GM21390 (cell line): ENCODE measurements around the gene CKAP2L.

ENCODE experiments used
- ATAC-seq: cut with Tn5 transposase; IDR thresholded peaks from one replicate; pipeline ENCODE4 v1.9.1; 2021; ENCODE audit not compliant: unreplicated experiment

The CKAP2L gene

DNA sequence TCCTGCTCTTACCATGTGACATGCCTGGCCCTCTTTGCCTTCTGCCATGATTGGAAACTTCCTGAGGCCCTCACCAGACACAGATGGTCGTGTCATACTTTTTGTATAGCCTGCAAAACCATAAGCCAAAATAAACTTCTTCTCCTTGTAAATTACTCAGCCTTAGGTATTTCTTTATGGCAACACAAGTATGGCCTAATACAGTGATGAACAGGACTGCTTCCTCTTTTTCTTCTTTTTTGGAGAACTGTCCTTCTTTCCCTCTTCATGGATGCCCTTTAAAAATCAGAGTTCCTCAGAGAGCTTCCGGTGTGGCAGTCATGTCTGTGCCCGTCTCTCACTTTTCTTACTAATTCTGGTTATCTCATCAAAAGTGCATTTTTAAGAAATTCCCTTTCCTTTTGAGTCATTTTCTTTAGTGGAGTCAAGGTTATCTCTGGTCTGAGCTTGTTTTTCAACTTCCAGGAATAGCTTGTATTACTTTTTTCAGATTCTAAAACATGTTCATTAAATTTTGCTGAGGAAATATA lies 29.1 kb upstream of the CKAP2L start:
- ATAC-seq, result no peak

DNA sequence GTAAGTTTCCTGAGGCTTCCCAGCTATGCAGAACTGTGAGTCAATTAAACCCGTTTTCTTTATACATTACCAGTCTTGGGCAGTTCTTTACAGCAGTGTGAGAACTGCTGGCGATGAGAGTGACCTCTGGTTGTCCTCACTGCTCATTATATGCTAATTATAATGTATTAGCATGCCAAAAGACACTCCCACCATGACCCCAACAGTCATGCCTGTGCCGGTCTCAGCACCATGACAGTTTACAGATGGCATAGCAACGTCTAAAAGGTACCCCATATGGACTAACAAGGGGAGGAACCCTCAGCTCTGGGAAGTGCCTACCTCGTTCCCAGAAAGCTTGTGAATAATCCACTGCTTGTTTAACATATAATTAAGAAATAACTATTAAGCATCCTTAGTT lies 28.0 kb upstream of the CKAP2L start:
- no peak for ATAC-seq

DNA sequence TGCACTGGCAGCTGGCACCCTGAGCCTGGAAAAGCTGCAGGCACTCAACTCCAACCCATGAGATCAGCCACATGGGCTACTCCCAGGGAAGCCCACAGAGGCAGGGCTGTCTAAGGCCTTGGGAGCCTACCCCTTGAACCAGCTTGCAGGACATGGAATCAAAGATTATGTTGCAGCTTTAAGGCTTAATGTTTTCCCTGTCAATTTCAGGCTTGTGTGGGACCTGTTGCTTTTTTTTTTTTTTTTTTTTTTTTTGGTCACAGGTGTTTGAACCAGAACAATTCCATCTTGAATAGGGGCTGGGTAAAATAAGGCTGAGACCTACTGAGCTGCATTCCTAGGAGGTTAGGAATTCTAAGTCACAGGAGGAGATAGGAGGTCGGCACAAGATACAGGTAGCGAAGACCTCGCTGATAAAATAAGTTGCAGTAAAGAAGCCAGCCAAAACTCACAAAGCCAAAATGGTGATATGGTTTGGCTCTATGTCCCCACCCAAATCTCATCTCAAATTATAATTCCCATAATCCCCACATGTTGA lies 27.4 kb upstream of the CKAP2L start:
- no peak for ATAC-seq

DNA sequence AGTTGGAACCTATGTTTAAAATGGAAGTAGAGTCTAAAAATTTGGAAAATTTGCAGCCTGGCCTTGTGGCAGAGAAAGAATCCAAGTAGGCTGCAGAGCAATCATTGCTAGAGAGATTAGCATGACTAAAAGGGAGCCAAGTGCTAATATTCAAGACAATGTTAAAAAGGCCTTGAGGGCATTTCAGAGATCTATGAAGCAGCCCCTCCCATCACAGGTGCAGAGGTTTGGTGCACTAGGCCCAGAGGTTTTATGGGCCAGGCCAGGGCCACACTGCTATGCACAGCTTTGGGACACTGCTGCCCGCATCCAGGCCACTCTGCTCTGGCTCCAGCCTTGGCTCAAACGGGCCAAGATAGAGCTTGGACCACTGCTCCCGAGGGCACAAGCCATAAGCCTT lies 26.6 kb upstream of the CKAP2L start:
- no peak for ATAC-seq

DNA sequence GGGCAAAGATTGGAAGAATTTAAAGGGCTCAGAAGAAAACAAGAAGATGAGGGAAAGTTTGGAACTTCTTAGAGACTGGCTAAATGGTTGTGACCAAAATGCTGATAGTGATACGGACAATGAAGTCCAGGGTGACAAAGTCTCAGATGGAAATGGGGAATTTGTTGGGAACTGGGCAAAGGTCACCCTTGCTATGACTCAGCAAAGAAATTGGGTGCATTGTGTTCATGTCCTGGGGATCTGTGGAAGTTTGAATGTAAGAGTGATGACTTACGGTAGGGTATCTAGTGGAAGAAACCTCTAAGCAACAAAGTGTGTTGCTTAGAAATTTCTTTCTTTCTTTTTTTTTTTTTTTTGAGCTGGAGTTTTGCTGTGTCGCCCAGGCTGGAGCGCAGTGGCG lies 25.9 kb upstream of the CKAP2L start:
- no peak for ATAC-seq

DNA sequence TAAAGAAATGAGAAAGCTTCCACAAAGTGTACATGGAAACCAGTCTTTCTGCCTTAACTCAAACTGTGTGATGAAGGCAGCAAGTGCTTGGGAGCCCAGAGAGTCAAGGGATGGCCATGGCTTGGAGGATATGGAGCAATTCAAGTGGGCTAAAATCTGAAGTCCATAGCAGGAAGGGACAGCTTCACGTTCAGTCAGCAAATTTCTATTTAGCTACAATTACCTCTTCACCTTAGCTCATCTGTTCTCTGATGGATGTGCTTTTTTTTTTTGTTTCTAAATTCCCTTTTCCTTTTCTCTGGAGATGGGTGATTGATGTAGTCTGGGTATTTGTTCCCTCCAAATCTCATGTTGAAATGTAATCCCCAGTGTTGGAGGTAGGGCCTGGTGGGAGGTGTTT lies 24.8 kb upstream of the CKAP2L start:
- no peak for ATAC-seq

DNA sequence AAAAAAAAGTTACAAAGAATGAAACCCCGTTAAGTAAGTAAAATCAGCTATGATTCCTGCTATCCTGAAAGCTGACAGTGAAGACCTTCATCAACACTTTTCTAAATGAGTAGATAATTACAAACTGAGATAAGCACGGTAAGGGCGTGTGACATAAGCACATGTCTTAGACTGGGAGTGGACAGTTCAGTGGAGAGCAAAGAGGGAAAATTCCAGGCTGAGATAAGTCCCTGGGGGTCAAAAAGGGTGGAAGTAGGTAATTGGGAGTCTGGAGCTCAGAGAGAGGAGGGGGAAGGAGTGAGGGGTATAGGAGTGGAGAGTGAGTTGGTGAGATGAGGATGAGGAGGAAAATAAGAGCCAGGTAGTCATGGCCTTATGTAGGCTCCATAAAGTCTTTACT lies 24.2 kb upstream of the CKAP2L start:
- no peak for ATAC-seq

DNA sequence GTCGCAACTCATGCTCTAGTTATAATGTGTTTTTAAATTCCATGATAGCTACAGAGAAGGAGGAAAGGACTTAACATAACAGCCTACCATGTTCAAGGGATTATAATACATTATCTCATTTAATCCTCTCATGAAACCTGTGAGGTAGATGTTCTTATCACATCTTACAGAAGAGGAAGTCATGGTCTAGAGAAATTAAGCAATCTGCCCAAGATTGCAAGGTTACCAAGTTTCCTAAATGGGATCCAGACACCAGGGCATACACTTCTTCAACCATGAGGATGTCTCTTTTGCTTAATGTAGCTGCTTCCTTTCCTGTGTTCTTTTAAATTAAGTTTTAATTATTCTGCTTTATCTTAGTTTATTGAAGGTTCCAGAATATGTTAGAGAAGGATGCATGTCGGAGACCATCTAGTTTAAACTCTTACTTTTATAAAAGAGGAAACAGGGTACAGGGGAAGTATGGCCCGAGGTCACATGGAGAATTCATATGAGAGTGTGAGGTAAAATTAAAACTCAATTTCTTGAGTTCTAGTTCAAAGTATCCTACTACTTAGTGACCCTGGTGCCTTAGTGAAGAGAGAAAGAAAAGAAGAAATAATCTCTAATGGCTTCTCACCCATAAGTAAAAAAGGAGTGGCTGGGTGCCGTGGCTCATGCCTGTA lies 23.5 kb upstream of the CKAP2L start:
- no peak for ATAC-seq

DNA sequence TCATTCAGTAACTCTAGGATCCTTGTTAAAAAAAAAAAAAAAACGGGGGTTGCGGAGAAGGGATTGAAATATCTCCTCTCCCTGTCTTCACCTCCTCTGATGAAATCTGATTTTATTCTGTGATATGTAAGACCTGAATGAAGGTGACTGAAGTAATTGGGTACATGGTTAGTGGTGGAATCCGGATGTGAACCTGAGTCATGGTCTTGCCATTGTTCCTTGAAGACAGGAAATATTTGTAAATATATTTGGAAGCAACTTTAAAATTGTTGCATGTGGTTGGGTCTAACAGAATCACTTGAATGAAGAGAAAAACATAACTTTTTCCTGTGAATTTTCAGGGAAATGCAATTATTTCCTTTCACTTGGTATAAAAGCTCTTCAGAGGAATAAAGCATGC lies 22.9 kb upstream of the CKAP2L start:
- no peak for ATAC-seq

DNA sequence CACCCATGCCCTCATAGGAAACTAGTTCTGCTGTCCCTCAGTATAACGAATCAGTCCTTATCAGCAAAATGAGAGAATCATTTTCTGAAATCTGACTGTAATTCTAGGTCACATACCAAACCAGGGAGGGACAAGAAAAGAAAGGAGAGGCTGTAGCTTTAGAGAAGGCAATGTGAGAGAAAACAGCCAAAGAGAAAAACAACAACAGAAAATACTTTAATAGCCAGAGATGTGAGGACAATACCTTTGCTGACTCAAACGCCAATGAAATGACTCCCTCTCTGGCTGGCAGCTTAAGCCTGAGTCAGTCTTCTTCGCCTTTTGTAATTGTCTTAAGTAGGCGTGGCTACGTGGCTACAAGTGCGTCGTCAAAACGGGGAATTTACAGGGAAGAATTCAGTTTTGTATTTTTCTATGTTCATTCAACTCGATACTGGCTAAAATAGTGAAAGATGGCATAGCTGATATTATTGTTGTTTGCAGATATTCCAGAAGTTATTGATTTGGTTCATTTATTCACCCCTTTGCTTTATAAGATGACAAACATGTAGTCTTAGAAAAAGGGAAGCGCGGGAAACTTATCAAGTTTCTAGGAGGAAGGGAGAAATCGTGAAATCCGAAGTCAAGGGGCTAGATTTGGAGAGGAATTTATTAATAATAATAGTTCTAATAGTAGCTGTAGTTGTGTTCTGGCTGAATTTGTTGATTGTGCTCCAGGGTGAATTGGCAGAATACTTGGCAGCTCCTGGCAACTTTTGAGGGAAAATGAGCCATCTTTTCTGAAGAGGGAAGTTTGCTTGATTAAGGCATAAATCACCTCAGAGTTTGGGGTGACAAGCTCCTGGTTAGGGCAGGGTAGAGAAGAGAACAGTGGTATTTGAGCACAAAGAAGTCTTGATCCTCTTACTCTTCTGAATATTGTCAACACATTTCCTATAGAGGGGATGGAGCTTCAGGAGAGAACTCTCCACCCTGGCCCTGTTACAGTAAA lies 20.1 kb upstream of the CKAP2L start, which contains the start of gene IL1A:
TSS of gene IL1A (minus strand) at position 295 of the 991 bp plus-strand sequence. CDS start 723 bp downstream, outside the sequence.
- no peak for ATAC-seq

DNA sequence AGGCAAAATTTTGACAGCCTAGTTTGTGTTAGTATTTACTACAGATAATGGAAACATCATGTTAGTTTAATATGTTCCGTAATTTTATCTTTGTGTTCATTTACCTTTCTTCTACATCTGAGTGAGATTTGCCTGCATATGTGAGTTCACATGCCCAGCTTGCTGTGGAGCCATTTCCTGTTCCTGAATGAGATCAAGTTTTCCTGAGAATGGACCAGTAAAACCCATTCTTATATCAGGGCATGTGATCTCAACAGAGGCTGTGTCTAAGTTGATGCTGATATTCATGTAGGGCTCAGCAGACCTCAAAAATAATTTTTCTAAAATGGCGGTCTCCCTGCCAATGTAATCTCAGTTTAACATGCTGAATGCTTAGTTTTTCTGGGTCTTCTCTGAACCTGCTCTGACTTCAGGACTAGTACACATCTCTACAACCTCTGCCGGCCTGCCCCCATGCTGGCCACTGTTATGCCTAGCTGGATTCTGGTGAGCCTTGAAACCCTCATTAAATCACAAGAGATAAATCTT lies 18.8 kb upstream of the CKAP2L start:
- no peak for ATAC-seq

DNA sequence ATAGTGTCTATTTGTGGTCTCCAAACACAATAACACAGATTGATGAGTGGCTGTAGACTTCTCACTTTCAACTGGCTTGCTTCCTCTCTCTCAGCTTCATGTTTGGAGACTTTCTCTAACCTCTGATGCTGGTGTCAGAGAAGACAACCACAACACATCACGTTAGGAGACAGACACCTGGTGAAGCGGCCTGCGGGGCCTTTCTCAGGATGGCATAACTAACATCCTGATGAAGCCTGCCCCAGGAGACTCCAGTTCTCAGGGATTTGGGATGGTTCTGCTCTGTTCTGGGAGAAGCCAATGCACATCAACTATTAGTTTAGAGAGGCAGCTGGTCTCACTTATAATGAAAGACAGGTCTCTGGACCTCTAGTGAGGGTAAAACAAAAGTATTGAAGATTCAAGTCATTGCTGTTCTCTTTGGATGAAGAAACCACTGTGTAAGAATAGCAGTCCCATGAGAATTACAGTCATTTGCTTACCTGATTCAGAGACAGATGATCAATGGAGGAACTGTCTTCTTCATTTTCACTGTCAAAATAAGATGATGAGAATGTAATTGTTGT lies 17.9 kb upstream of the CKAP2L start:
- ATAC-seq, result peak; percentile 91

DNA sequence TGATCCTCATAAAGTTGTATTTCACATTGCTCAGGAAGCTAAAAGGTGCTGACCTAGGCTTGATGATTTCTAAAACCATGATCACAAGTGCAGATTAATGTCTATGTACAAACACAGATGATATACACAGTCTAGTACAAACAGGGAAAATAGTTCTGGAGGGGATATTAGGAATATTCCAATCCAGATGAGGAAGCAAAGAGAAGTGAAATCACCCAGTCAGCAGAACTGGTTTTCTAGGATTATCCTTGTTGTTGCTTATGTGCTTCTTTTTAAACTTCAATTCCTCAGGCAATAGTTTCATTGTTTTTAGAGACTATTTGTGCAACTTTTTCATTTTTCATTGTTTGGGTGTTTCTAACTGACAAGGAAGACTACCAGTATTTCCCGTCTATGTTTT lies 15.2 kb upstream of the CKAP2L start:
- no peak for ATAC-seq

DNA sequence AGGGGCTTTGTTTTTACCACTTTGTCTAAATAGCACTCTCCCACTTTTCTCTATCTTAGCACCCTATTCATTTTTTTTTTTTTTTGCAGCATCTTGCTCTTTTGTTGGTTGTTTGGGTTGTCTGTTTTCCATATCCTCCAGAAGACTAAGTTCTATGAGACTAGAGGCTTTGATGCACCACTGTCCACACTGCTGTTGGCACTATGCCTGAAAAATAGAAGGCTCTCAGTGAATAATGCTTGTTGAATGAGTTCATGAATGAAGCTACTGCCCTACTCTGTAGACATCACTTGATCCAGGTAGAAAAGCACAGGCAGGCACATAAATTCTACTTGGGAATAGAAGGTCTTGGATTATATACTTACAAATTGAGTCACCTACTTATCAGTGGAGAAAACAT lies 12.6 kb upstream of the CKAP2L start:
- no peak for ATAC-seq

DNA sequence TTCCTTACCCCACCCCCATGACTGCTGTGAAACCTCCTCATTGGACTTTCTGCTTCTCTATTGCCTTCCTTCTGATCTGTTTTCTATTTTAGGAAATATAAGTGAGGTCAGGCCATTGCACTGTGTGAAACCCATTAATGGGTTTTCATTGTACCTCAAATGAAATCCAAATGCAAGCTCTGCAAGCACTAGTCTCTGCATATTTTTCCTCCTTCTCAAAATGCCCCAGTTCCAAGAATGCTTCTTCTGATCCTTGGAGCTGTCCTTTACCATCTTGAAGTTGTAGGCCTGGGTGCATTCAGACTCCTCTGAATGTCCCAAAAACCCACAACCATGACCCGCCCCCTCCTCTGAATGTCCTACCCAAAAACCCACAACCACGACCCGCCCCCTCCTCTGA lies 11.7 kb upstream of the CKAP2L start:
- no peak for ATAC-seq

DNA sequence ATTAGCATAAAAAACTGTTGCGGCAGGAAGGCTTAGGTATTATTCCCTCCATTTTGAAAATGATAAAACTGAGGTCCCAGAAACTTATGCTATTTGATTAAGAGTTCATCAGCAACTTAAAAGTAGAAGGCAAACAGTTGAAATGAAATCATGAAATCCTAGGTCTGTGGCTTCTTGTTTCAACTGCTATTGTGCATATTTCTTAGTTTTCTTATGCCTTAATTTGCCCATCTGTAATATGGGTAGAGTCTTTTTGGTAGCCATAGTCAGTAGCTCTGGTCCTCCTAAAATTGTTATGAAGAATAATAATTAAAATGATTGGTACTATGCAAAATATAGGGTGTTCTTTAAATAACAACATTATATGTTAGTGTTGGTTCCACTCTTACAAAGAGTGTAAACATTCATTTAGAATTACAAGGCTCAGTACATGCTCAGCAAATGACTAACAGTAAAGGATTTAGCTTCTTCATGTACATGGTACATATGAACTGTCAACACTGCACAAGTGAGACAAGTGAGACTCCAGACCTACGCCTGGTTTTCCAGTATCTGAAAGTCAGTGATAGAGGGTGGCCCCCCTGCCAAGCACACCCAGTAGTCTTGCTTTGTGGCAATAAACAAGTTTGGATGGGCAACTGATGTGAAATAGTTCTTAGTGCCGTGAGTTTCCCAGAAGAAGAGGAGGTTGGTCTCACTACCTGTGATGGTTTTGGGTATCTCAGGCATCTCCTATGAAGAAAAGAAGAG lies 10.3 kb upstream of the CKAP2L start:
- ATAC-seq, result no peak

DNA sequence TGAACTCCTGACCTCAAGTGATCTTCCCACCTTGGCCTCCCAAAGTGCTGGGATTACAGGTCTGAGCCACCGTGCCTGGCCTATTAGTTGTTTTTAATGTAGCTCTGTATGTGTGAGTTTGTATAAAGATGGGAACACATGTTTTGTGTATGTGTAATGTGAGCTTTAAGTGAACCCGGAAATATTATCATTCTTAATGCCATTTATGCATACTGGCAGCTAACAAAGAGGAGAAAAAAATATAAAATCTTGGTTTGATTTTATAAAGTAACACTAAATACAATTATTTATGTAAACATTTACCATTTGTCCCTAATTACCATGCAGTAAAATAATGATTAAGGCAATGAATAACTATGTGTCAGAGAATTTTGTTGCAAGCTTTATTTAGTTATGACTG lies 9.1 kb upstream of the CKAP2L start:
- no peak for ATAC-seq

DNA sequence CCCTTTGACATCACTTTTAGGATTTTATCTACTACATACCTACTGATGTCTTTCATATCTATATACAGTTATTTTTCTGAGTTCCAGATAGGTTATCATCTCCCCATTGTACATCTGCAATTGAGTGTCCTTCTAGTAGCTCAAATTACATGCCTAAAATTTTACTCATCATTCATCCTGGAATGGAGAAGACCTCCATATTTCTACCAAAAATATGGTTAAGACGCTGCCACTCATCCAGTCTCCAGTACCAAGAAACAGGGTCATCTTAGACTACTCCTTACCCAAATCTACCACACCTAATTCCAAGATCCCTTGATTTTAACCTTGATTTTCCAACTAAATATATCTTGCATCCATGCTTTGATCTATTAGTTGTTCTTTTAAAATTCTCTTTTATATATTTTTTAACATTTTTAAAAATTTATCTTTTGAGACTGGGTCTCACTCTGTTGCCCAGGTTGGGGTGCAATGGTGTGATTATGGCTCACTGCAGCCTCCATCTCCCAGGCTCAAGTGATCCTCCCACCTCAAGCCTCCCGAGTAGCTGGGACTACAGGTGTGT lies 8.6 kb upstream of the CKAP2L start:
- no peak for ATAC-seq

DNA sequence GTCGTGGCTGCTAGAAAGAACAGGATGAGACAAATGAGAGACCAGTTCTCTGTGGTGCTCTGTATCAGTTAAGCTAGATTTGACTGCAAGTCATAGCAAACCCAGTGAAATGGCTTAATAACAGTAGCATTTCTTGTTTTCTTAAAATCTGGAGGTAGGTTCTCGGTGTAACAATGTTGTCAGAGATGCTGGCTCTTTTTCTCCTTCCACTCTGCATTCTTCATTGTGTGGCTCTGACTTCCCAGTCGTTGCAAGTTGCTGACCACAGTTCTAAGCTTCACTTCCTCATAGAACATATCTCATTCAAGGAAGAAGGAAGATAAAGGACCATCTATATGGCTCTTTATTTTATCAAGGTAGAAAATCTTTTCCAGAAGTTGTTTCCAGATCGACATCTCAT lies 7.9 kb upstream of the CKAP2L start:
- no peak for ATAC-seq

DNA sequence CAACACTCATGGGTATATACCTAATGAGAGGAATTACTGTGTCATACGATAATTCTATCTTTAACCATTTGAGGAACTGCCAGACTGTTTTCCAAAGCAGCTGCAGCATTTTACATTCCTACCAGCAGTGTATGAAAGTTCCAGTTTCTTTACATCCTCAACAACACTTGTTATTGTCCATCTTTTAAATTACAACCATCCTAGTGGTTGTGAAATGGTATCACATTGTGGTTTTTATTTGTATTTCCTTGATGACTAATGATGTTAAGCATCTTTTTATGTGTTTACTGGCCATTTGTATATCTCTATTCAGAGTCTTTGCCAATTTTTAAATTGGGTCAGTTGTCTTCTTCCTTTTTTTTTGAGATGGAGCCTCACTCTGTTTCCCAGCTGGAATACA lies 4.0 kb upstream of the CKAP2L start:
- no peak for ATAC-seq
